CD4-positive, alpha-beta T cell treated with Interleukin-12 subunit alpha and Interleukin-12 subunit beta, for 1 hour (primary cell): ENCODE results near the gene ID1.
A peak's percentile ranks its signal among the peaks of the same experiment; 100 is the strongest.

Experiments used
- DNase-seq: peaks from one replicate; pipeline ENCODE4 v3.0.0-alpha.2; 2020

Gene ID1

GRCh38 chr20:31605031-31605901 lies at the start of gene ID1:
Gene ID1, plus strand, starts transcription at chr20:31605289. Its CDS starts 99 bp downstream, at chr20:31605388.
- peak; percentile 92 for DNase-seq

- no peak for DNase-seq
Observed at GRCh38 chr20:31559704-31560093, 45.4 kb upstream of the ID1 start.

DNA sequence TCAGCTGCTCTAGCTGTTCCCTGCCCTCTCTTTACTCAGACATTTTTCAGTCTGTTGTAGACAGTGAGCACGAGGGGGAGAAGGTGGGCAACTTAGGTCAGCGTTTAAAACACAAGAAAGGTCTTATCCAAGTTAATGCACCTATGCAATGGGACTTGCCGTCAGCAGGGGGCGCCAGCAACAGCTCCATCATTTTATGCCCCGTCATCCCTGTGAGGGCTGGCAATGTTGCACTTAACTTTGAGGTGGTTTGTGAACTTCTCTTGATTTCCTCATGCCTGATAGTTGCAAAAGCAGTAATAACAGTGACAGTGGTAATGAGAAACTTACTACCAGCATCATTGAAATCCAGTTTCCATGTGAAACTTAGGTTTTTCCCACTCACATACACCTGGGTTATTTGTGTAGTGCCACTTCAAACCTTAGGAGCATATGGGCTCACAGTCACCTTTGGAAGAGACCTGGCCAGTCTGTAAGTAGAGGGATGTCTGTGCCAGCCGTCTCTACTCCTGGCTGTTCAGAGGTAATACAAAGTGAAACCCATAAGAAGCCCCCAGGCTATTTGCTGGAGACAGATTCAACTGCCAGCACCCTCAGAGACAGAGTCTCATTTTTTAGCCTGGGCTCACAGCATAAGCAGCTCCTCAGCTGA lies 44.9 kb upstream of the ID1 start:
- peak; percentile 80 for DNase-seq

- no peak for DNase-seq
Observed at GRCh38 chr20:31560746-31561598, 44.1 kb upstream of the ID1 start.

DNA sequence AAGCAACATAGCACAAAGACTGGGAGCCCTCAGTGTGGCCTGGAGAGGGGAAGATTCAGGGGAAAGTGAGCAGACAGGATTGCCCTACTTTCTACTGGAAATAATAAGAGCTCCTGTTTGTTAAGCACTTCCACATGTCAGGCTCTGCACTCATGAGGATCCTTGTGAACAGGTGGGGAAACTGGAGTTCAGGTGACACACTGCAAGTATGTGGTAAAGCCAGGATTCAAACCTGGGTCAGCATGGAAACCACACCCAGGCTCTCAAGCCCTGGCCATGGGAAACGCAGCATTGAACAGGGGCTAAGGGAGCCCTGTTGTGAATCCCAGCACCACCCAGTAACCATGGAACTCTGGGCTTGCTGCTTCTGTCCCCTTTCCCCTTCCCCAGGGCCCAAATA lies 42.8 kb upstream of the ID1 start:
- no peak for DNase-seq

DNA sequence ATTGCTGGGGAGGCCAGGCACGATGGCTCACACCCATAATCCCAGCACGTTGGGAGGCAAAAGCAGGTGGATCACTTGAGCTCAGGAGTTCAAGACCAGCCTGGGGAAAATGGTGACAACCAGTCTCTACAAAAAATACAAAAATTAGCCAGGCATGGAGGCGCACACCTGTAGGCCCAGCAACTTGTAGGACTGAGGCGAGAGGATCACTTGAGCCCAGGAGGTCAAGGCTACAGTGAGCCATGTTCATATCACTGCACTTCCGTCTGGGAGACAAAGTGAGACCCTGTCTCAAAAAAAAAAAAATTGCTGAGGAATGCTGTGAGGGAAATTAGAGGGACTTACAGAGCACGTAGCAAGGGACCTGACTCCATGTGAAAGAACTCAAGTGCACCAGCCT lies 40.8 kb upstream of the ID1 start:
- no peak for DNase-seq

DNA sequence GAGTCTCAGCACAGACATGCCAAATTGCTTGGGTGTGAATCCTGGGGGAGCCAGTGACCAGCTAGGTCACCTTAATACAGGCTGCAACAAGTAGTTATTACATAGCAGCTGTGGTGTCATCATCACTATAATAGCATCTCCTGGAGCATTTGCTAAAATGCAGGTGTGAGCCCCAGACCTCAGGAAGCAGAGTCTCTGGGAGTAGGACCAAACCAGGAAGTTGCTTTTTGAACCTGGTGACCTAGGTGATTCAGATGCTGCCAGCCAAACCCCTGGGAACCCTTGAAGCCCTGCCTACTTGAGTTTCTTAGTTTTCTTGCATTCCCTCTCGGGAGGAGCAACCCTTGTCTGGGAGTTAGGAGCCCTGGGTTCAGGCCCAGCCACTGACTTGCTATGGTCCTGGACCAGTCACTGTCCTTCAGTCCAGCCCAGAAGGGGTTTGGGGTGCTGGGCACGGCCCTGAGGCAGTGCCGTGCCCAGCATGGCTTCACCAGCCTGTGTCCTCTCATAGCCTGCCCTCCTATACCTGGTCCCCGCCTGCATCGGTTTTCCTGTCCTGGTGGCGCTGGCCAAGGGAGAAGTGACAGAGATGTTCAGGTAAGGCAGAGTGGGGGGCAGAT lies 39.3 kb upstream of the ID1 start:
- DNase-seq, result no peak

DNA sequence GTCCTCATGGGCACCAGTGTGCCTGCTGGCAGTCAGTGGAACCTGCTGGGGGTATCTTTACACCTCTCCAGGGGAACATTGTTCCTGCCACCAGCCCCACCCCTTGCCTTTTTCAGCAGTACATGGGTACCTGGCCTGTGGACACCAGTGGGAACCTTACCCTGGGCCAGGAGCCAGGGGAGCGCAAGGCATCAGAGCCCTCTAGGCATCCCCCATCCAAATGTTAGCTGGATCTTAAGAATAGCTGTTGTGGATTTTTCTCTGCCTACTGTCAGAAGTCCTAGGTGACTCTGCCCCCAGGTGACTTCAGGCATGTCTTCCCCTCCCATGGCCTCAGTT lies 38.8 kb upstream of the ID1 start:
- no peak for DNase-seq

DNA sequence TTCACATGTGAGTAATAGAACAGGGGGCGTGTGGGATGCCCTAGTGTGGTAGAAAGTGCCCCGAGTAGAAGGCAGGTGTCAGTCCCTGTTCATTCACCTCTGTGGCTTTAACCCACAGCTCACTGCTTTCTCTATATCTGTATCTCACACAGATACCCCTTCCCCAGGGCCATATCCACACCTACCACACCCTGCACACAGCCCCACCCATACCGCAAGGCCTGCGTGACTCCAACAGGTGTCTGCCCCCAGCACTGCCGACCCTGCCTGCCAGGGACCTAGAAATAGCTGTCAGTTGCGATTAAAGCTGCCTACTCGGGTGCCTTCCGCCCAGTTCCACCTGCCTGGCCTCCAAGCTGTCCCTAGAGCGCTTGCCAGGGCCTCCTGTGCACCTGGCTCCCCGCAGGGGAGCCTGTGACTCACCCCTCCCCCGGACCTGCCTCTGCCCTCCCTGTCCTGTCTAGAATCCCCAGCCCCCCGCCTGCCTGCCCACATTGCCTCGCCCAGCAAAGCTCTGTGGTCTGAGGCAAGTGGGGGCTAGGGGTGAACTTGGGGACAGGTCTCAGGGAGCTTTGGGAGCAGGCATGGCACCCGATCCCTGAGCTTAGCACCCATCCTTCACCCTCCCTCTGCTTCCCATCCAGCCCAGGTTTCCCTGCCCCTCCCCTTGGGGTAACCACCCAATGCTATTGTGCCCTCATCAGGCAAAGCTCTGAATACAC lies 38.3 kb upstream of the ID1 start:
- DNase-seq, result no peak

DNA sequence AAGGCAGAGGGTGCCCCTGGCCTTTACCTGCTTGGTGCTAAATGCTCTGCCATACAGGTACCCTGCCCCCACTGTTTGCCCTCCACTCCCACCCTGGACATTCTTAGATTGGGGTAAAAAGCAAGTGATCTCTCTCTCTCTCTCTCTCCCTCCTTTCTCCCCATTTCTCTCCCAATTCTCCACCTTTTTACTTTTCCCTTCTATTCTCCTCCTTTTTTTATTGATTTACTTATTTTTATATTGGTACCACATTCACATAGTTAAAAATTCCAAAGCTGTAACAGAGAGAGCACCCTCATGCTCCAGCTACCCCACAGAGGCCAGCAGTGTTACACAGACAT lies 37.7 kb upstream of the ID1 start:
- no peak for DNase-seq

- DNase-seq, result no peak
Observed at GRCh38 chr20:31568041-31568731, 36.9 kb upstream of the ID1 start.

DNA sequence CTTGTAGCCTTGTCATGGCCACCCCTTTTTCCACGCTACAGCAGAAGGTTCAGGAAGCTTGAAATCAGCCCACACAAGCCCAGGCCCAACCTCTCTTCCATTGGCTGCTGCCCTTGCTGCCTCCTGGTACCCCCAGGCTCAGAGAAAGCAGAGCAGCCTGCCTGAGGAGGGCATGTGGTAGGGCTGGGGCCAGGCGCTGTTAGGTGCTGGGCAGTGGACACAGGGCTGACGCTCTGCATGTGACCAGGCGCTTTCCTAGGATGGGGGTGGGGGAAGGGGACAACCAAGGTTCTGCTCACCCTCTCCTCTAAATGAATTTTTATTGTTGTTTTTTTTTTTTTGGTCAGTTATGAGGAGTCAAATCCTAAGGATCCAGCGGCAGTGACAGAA lies 36.3 kb upstream of the ID1 start:
- DNase-seq, result no peak

DNA sequence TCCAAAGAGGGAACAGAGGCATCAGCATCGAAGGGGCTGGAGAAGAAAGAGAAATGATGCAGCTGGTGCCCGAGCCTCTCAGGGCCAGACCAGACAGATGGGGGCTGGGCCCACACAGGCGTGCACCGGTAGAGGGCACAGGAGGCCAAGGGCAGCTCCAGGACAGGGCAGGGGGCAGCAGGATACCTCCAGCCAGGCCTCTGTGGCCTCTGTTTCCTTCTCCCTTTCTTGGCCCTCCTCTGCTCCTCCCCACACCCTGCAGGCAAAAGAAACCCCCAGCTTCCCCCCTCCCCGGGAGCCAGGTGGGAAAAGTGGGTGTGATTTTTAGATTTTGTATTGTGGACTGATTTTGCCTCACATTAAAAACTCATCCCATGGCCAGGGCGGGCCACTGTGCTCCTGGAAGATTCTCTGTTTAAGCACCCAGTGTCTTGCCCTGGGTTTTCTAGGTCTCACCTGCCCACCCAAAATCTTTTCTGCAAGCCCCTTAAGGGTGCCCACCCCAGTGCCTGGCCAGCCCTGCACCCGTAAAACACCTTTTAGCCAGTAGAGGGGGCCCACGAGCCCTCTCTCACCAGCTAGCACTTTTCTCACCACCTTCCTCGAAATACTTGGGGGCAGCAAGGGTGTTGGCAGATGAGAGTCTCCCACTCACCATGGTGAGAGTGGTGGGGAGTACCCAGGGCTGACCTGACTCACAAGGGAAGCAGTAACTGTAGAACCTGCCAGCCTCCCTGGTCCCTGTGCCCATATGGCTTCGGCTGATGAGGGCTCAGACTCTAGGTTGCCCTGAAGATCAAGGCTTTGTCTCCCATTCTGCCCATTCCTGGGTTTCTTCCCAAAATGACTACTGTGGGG lies 35.7 kb upstream of the ID1 start:
- peak; percentile 72 for DNase-seq

DNA sequence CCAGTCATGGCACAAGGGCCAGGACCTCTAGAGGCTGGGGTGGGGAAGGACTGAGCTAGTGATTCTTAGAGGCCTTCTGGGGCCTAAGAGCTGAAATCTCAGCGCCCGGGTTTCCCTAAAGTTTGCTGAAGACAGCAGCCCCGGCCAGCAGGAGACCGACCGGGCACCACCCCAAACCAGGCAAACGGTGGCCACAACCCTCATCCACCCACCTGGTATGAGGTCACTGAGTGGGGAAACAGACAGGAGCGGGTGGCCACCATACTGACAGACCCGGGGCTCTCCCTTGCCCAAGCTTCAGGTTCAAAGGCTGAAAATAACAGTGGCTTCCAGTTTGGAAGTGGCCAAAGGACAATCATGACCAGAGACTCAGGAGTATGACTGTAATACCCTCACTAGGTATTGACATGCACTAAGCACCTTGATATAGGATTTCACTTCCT lies 35.0 kb upstream of the ID1 start:
- no peak for DNase-seq

- DNase-seq, result no peak
Observed at GRCh38 chr20:31570735-31571617, 34.1 kb upstream of the ID1 start.

GRCh38 chr20:31572042-31572700 lies 32.9 kb upstream of the ID1 start:
- no peak for DNase-seq

- peak; percentile 88 for DNase-seq
Observed at GRCh38 chr20:31572701-31573554, 32.2 kb upstream of the ID1 start.
